CD4-positive, alpha-beta T cell treated with Interleukin-2 at 100 ng/mL for 4 hours (primary cell): ENCODE results near the gene GABBR1.

Experiments
- DNase-seq: peaks from one replicate; pipeline ENCODE4 v3.0.0-alpha.2; 2020; ENCODE audit warnings: low spot score

The GABBR1 gene

DNA sequence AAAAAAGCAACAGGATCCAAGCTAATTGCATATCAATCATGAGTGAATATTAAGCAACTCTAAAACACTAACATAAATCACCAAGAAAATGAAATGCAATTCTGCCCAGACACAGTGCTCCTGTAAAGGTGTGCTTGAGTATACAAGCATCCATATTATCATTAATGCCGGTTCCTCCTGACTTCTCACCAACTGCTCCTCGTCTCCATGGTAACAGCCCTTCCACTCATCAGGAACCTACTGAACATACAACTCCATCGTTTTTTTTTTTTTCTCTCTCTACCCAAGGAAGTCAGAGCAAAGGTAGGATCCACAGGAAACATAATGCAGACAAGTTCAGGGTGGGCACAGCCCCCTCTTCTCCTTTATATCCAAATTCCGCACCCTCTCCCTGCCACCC is 12.4 kb downstream of the GABBR1 start:
- no peak for DNase-seq

DNA sequence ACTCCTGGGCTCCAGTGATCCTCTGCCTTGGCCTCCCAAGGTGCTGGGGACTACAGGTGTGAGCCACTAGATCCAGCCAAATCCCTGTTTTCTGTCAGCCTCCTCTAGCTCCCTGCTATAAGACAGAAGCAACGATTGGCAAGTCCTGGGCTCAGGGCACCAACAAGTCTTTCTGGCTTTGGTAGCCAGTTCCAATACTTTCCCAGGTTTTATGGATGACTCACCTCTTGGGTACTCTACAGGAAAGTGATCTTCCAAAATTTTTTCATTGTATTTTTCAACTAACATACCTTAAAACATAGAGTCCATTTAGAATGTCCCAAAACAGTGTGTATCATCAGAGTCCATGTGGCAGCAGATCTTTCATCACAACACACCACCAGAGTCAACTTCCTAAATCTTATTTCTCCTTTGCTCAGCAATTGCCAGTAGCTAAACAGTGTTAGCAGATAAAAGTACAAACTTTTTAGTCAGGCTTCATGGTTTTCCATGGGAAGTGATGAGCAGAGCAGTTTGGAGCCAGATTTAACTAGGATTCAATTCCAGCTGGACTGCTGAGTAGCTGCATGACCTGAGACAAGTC is 13.3 kb downstream of the GABBR1 start:
- no peak for DNase-seq

DNA sequence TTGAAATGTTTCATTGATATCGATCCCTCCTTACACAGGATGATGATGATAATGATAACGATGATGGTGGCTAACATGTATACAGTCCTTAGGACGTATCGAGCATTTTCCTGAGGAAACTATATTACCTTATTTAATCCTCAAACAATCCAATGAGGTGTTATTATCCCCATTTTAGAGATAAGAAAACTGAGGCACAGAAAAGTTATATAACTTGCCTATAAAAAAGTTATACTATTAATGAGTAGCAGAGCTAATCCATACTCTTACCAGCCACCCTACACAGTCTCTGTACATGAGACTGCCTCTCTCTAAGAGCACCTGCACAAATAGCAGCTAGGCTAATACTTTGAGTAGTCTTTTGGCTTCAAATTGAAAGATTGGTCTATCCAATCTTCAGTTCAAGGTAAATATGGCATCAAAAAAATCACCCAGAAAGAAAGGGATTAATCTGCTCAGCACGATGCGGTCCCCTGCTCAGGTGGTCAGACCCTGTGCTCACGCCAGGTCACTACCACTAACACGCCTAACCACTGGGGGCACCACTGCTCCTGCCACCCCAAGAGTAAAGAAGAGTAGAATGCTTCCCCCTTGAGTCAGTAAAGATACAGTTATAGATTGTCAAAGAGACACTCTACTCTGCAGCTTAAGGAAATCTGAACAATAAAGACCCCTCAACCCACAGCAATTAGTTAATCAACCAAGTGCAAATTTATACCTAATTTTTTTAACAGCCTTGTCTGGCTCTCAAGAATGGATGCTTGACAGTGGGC is 15.0 kb downstream of the GABBR1 start:
- no peak for DNase-seq

DNA sequence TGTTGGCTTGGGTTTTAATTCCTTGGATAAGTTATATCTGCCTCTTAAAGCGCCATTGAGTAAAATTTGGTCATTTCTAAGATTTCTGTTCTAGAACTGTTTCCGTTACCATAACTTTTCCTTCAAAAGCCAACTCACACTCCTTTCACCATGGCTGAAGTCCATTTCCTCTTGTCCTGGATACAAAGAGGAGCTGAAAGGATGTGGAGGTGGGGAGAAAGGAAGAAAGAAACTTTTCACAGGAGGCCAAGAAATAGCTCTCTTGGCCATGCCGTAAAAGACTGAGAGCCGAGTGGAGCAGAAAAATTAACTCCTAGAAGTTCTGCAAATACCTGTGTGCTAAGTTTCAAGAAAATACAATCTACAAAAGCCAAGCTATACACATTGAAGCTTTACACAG is 21.6 kb downstream of the GABBR1 start:
- DNase-seq = no peak

DNA sequence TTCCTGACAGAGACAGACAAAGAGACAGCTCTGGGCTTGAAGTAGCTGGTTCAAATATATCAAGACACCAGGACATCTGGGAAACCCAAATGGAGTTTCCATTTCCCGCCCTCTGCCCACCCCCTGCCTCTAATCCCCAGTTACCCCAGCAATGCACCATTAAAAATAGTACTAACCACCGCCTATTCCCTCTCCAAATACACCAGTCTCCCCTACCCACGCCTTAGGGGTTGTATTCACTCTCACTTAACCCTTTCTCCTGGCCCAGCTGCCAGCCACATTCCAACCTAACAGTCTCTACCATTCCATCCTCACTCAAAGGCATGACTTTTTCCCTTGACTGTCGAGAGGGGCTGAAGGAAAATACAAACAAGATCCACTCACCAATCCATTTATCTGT is 22.4 kb downstream of the GABBR1 start:
- DNase-seq = no peak

DNA sequence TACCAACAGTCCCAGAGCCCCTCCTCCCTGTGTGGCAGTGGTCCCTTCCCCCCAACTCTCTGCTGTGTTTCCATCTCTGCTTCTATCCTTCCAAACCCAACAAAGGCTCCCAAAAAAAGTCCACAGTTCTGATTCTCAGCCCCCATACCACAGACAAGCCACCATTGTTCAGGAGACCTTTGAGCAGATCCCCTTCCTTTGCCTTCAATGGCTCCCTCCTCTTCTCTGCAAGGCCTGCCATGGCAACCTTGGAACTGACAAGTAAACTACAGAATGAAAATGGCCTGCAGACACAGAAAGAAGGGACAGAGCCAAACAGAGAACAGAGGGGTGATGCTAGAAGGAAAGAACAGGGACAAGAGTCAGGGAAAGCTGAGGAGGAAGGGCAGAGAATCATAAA is 24.9 kb downstream of the GABBR1 start:
- no peak for DNase-seq

DNA sequence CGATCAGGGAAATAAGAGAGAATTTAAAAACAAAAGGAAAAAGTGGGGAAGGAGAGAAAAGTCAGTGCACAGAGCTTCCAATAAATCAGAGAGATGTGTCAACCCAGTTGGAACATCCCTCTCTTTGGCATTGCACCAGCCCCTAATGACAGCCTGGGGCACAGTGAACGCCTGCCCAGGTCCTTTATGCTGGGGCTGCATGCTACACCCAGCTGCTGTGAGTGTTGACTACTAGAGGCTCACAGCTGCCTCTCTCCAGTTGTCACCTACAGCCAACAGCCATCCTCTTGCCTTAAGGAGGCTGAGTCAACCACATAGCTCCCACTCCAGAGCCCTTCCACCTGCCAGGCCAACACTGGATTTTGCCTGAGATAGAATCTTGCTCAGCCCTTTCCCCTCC is 29.1 kb downstream of the GABBR1 start:
- no peak for DNase-seq

DNA sequence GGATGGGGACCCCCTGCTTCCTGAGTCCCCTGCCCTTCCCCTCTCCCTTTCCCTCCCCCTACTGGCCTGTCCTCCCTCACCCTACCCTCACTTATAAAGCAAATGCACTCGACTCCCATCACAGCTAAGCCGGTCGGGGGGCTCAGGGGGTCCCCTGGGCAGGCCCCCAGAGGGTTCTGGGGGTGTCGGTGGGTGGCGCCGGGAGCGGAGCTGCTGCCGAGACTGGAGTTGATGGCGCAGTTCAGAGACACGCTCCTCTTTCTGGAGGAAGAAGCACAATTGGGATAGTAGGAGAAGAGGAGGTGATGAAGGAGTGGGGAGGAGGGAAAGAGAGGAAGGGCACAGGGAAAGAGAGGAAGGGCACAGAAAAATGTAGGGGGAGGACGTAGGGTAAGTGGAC is 29.5 kb downstream of the GABBR1 start:
- DNase-seq = no peak

DNA sequence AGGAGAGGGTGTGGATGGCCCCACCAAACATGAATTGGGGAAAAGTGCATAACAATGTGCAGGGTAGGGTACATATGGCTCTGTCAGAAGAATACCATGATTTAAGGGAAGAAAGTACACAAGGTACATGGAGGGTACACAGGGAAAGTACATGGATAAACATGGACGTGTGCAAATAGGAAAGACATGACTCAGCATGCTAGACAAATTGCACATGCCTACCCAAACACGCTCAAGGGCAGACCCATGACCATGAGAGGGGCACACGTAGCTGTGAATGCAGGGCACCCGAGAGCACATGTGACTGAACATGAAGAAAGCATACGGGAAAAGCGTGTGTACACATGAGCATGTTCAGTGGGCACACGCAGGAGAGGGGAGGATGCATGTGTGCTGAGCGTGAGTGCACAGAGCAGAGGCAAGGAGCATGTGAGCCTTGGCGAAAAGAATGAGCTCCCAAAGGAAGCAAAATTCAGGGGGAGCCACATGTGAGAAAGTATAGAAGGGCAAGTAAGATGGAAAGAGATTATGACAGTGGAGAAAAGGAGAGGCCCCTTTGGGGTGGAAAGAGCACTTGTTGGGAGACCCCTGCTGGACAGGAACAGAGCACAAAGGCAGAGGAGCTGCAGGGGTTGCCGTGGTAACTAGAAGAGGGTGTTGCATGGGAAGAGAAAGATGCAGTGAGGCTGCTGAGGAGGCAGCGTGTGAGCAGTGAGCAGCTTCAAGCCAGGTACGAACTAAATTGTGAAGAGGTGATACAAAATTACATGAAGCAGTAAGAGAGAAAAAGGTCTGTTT is 30.2 kb downstream of the GABBR1 start:
- no peak for DNase-seq

DNA sequence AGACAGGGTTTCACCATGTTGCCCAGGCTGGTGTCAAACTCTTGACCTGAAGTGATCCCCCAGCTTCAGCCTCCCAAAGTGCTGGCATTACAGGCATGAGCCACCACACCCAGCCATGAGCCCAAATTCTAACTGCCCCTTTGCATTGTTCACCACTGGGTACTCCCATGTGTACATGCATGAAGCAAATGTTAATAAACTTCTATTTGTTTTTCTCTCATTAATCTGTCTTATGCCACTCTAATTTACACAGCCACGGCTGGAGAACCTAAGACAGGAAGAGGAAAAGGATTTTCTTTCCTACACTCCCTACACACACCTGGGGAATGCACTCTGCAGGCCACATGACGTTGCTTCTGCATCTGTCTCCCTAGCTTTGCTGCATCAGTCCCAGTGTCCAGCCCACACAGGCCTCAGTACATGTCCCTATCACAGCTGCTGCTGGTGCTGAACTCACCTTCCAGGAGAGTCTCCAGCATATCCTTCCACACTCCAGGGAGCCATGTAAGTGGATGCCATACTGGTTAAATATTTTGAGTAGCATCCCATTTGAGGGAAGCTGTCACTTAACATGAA is 34.7 kb downstream of the GABBR1 start:
- no peak for DNase-seq

DNA sequence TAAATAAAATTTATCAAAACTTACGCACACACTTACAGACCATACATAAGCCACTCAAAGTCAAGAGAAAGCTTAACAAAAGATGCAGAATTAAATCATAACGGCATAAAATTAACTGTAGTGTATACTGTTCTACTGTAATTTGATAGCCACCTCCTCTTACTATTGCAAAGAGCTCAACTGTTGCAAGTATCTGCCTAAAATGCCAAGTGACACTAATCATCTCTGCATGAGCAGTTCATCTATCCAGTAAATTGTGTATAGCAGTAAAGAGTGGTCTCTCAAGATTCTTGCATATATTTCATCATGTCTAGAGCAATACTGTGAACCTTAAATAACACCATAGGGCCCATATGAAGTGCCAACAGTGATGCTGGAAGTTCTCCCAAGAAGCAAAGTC is 35.8 kb downstream of the GABBR1 start:
- DNase-seq = no peak

DNA sequence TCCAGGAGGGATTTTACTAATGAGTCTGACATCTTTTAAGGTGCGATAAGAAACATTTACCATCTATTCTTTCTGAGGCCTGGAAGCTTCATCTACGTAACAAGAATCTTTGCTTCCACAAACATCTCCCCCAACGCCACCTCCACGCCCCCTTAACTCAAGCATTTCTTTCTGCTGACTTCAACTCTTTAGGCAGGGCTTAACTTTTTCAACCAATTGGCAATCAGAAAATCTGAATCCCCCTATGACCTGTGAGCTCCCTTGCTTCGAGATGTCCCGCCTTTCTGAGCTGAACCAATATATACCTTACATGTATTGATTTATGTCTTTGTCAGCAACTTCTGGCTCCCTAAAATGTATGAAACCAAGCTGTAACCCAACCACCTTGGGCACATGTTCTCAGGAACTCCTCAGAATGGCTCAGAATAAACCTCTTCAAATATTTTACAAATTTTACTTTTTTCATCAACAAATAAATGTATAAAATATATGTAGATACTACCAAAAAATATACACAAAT is 36.5 kb downstream of the GABBR1 start:
- DNase-seq = no peak

DNA sequence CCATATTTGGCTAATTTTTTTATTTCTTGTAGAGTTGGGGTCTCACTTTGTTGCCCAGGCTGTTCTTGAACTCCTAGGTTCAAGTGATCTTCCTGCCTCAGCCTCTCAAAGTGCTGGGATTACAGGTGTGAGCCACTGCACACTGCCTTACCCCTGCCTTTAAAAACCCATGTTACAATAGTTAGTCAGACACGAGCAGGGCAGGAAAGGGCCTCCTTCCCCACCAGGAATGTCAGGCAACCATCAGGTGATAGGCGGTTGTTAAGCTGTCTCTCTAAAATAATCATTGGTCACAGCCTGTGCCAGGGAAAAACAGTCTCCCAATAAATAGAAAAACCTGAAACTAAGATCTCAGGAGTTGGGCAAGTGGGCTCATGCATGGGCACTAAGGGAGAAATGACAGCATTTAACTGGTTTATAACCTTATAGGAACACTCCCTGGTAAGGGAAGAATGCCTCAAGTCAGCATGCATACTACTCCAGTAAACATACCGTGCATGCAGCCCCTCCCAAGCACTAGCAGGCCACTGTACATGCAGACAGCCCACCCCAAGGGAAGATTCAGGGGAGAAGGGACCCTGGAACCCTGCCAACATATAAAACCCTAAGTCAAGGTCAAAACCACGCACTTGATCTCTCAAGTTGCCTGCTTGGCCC is 39.7 kb downstream of the GABBR1 start:
- DNase-seq = no peak

DNA sequence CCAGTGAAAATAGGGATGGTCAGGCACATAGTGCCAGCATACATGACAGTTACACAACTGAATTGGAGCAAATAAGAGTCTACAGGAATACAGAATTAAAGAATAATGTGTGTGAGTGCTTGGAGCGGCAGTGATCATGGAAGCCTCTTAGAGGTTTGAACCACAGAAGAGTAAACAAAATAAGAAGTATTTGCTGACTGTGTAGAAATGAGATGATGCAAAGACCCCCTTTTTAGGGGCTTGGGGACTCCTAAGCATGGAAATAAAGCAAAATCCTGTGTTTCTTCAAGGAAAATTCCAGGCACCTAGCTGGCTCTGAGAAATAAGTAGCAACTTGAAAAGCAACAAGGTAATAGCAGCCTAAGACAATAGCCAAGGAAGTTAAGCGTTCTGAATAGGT is 41.3 kb downstream of the GABBR1 start:
- no peak for DNase-seq

DNA sequence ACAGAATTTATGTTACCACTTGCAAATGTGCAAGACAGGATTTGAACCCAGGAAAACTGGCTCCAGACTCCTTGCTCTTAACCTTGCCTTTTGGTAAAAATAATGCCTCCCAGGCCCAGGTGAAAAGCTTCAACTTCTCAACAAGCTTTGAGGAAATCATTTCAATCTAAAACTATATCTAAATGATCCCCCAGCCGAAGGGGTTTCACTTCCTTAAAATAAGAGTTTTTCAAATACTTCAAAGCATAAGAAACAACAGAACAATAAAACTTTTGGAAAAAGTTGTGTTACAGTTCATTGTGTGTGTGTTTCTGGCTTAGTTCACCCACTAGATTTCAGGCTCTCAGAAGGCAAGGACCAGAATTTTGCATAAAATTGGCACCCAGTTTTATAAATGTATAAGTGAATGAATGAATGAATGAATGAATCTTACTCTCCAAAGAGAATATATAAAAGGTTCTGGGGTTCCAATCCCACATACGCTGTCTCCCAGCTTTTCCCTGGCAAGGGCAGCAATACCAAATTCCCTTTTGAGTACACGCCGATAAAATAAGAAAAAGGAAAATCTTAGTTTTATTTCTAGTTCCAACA is 42.7 kb downstream of the GABBR1 start:
- no peak for DNase-seq

DNA sequence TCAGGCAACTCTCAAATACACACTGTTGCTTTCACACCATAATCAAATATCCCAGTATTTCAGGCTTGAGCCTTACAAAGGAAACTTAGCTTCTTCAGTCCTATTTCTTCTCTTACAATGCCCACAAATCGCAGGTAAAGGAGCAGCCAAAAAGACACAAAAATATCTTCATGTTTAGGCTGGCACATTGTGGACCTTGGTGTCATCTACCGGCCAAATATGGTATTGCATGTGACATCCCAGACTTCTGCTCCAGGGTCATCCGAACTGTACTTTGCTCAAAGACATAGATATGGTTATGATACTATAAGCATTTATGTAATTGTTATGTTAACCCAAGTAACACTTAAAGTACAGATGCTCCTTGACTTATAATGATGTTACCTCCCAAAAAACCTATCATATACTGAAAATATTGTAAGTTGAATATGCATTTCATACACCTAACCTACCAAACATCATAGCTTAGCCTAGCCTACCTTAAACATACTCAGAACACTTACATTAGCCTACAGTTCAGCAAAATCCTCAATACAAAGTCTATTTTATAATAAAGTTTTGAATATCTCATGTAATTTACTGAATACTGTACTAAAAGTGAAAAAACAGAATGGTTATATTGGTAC is 43.4 kb downstream of the GABBR1 start:
- peak; percentile 64 for DNase-seq

DNA sequence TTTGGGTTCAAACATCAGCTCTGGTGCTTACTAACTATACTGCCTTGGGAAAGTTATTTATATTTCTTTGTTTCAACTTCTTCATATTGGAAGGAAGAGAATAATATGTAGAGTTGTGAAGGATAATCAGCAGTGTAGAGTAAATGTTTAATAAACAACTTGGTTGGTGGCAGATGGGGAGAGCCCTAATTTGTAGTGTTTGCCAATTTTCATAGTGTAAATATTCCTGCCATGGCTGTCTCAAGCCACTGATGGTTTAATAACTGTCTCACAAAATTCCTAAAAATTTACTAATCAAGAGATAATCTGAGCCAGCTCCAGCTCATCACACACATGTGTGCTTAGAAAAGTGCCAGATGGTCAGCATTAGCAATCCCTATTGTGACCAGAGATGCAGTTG is 48.2 kb downstream of the GABBR1 start, which contains the start of gene OR2H2:
OR2H2 (plus strand) TSS at position 301 of the 400 bp plus-strand sequence. CDS start 2,824 bp downstream, outside the sequence.
- no peak for DNase-seq

DNA sequence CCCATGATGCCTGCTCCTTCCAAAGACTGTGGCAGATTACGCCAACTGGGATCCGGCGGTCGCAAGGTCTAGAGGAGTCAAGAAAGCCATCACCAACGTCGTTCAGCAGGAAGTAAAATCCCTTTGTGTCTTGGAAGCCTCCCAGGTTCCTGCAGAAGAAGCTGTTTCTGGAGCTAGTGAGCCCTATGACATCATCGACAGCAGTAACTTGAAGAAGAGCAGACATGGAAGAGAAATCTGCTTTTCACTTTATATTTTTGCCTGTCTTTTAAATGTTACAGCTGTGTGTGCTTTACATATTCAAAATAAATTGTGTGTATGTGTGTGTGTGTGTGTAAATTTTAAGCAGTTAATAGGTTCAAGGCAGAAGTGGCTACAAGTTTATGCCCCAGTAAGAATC is 55.4 kb downstream of the GABBR1 start:
- no peak for DNase-seq

DNA sequence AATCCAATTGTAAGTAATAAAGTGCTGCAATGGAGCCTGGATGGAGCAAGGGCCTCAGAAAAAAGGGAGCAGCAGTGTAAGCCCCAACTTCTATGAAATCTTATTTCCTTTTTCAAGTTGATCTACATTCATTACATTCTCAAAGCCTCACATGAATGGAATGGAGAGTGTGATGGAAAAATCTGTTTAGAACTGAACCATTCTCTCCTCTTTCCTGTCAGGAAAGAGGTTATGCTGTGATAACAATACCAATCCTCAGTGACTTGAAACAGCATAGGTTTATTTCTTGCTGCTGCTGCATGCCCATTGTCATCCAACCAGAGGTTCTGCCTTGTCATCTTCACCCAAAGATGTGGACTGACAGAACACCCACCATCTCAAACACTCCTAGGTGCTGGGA is 56.9 kb downstream of the GABBR1 start:
- DNase-seq = no peak

DNA sequence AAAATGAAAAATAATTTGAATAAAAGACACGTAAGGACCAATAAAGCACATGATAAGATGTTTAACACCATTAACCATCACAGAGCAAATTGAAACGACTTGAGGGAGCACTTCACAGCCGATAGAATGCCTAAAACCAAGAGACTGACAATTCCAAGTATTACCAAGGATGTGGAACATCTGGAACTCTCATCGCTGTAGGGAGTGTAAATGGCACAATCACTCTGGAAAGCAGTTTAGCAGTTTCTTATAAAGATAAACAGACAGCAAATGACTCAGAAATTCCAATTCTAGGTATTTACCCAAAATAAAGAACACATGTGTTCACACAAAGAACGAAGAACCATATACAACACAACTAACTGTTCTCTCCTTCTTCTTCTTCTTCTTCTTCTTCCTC is 65.0 kb downstream of the GABBR1 start:
- DNase-seq = no peak

DNA sequence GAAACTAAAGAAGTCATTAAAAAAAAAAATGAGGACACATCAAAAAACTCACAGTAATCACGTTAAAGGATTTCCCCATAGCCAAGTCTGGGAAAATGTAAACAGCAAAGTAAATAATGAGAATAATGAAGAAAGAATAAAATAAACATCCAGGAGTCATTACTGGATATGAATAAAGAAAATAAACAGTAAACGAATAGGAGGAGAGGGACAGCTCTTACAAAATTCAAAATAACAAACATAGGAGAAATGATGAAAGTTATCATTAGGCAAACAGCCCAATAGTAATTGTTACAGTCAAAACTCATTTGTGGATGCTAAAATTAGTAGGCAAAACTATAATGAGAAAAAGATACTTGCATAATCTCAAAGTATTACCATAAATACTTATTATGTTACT is 65.4 kb downstream of the GABBR1 start:
- DNase-seq = no peak
